GM21619 (cell line): ENCODE data around the gene BRD3OS.
"Not testable (repeated sequence)": the region's sequence is repeated elsewhere in the genome, so short reads cannot be mapped to it uniquely, and the experiment has no call there.

ENCODE experiments used
- ATAC-seq: cut with Tn5 transposase; IDR thresholded peaks from one replicate; pipeline ENCODE4 v1.9.1; 2021; ENCODE audit not compliant: unreplicated experiment

Gene BRD3OS

DNA sequence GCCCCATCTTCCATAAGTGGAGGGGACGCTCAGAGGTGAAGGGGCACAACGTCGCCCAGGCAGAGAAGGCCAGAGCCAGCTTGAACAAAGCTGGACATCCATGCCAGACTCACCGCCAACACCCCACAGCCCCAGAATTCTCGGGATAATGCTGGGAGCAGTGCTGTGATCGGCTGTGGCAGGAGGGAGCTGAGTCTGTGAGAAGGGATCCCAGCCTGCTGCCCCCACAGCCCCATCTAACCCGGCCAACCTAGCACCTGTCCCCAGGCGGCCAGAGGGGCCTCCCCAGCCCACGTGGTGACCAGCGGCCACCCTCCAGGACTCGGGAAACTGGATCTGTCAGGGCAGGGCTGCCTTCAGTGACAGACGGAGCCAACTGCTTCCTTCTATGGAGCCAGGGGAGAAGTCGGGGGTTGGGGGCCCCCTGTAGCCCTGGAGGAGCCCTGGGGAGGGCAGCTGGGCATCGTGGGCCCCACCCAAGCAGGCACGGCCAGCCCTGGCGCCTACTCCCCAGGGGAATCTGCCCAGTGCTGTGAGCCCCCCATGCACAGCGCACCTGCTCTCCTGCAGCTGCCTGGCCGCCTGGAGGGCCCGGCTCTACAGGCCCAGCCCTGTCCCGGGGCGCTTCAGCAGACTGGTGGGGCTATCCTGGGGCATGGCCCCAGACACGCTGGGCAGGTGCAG, 36.5 kb downstream of the BRD3OS start:
- ATAC-seq = no peak

DNA sequence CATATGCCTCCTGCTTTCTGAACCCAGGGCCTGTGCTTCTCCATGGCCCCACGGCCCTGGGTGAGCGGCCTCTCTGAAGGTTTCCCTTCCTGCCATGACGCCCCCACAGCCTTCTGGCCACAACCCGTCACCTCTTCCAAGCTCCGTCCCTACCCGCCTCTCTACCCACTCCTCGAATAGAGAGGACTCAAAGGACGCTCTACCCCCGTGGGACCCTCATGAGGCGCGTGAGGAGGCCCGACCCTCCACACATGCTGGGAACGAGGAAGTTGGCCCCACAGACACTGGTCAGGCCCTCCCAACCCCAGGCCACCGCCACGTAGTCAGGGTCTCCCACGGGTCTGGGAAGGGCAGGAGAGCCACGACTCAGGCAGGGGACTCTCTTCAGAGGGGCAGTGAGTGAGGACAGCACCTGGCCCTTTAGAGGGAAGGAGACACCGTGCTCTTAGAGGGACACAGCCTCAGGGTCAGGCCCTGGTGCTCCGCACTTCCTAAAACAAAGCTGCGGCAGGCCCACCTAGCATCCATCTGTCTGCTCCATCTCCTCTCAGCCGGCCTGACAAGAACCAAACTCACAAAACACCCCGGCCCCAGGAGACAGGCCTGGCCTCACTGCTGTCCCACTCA, 37.3 kb downstream of the BRD3OS start:
- no peak for ATAC-seq

GRCh38 chr9:134063088-134063570, 37.8 kb downstream of the BRD3OS start:
- ATAC-seq = no peak

GRCh38 chr9:134063571-134064450, 38.5 kb downstream of the BRD3OS start:
- ATAC-seq = no peak

DNA sequence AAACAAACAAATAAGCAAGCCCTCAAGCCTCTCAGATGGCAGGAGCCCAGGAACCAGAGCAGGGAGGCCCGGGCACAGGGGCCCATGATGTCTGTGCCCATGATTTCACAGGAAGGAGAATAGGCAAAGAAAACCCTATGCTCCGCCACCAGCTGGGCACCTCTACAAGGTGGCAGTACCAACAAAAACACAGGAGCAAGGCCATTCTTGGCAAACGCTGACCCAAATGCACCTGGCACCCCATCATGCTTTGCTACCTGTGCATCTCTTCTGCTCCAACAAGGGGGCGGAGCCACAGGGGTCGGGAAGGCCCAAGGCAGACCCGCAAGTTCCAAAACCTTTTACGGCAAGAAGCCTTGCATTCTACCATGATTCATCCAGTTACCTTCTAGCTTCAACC, 39.4 kb downstream of the BRD3OS start:
- ATAC-seq = no peak

DNA sequence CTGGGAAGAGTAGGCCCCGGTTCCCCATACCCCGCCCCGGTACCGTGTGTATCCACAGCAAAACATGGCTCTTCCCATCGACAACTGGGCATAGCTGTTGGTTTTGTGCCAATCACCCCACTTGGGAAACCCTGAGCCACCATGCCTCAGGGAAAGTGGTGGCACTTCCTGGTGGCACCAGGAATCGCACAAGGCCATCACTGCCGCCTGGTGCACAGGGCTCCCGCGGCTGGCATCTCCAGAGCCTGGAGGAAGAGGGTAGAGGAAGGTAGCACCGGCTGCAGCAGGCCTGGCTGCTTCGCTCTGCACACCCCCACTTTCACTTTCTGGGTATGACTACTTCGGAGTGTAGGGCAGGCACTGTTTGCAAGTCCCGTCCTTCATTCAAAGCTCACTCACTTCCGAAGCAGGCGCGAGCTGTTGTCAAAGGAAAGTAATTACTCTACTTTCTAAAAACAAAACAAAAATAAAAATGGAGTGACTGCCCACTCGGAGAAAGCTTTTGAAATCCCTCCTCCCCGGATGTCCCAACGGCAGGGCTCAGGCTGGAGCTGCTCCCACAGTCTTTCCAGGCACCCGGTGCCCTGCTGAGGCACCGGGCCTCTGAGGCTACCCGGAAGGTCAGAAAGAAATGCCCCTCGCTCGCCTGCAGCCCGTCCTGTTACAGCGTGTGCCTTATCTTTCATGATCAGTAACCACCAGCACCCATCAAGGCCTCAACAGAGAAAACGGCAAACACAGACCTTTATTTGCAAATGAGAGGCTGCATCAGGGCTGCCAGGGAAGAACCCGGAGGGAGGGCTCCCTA, 40.5 kb downstream of the BRD3OS start:
- peak; percentile 30 for ATAC-seq

- no peak for ATAC-seq
Measured at GRCh38 chr9:134066526-134066912, 41.2 kb downstream of the BRD3OS start.

DNA sequence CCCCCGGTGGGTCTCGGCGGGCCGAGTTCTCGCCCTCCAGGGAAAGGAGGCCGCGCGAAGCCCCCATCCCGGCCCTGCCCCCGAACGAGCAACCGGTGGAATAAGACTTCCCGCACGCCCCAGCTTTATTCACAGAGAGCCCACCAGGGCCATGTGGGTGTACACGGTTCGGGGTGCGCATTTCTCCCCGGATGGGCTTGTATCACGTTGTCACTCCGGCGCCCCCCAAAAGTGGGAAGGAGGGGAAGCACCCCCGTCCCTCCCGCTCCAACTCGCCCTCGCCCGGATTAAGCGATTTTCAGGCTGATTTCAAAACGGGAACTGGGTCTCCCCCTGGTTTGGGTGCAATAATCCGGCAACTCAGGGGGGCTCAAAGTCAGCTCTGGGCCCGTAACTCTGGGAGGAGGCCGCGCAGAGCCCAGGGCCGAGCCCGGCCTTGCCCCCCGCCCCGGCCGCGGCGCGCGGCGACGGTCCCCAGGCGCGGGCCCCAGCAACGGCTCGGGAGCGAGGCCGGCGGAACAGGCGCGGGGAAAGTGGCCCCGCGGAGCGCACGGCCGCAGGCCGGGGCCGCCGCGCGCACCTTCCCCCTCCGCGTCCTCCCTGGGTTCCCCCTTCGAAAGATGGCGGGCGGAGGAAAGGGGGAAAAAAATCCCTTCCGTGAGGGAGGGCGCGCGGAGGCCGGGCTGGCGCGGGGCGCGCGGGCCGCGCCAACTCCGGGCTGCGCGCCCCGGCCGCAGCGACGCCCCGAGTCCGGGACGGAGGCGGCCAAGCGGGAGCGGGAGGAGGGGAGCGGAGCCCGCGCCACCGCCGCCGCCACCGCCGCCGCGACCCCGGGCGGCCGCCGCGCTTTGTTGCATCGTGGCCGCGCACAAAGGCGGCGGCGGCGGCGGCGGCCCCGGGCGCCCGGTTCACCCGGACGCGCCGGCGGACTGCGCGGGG, 41.9 kb downstream of the BRD3OS start:
- ATAC-seq = peak; percentile 13

GRCh38 chr9:134067904-134068743, 42.8 kb downstream of the BRD3OS start, which contains the start of gene BRD3:
BRD3 (minus strand) TSS chr9:134068026; CDS start chr9:134053477, 14,549 bp downstream.
- peak; percentile 64 for ATAC-seq

GRCh38 chr9:134068744-134069479, 43.6 kb downstream of the BRD3OS start:
- ATAC-seq = no peak

- ATAC-seq = no peak
Measured at GRCh38 chr9:134069480-134070399, 44.5 kb downstream of the BRD3OS start.

GRCh38 chr9:134071149-134071548, 45.9 kb downstream of the BRD3OS start:
- ATAC-seq = no peak

GRCh38 chr9:134072683-134073082, 47.4 kb downstream of the BRD3OS start:
- not testable (repeated sequence) for ATAC-seq

- ATAC-seq = no peak
Measured at GRCh38 chr9:134073500-134073899, 48.2 kb downstream of the BRD3OS start.

GRCh38 chr9:134075689-134076088, 50.4 kb downstream of the BRD3OS start:
- ATAC-seq = not testable (repeated sequence)

DNA sequence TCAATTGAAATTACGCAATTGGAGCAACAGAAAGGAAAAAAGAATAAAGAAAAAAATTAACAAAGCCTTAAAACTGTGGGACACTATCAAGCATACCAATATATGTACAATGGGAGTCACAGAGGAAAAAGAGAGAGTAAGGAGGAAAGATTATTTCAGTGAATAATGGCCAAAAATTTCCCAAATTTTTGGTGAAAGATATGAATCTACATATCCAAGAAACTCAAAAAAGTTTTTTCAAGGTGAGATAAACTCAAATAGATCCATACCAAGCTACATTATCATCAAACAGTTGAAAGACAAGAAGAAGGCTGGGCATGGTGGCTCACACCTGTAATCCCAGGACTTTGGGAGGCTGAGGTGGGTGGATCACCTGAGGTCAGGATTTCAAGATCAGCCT, 51.4 kb downstream of the BRD3OS start:
- no peak for ATAC-seq
